ENCODE measurements around the gene NRAP.

NRAP gene

DNA sequence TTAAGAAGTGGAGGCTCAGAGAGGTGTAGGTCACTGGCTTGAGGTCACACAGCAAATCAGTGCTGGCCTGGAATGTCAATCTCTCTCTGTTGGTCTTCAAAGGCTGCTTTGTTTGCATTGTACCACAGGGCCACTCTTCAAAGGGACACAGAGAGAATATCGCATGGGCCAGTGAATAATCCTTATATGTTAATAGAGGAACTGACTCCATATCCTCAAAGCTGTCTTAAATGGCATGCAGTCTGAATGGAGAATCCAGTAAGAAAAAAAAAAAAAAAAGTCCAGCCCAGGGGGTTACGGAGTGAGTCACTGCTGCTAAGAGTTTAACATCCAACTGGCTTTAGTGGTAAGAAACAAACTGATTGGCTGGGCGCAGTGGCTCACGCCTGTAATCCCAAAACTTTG is 54.1 kb downstream of the NRAP start:
- no peaks in the 10 kb centered on the region for H3K4me1 ChIP-seq (ENCODE audit: control insufficient read depth in 1 of 2, insufficient read depth in 1 of 2, low read depth in 1 of 2, low read length in 1 of 2)
- no peaks in the 10 kb centered on the region for H3K36me3 ChIP-seq
- no peaks in the 10 kb centered on the region for H3K9me3 ChIP-seq
- H3K4me3 ChIP-seq (ENCODE audit: low read depth in 1 of 2, low read length in 1 of 2) = no peak overlapping the region
- H3K27ac ChIP-seq = no peak overlapping the region
- peaks cover 19% of the 10 kb centered on the region for H3K27me3 ChIP-seq
- no peak for TF ChIP-seq CTCF (IDR thresholded peaks at IDR 0.05)

DNA sequence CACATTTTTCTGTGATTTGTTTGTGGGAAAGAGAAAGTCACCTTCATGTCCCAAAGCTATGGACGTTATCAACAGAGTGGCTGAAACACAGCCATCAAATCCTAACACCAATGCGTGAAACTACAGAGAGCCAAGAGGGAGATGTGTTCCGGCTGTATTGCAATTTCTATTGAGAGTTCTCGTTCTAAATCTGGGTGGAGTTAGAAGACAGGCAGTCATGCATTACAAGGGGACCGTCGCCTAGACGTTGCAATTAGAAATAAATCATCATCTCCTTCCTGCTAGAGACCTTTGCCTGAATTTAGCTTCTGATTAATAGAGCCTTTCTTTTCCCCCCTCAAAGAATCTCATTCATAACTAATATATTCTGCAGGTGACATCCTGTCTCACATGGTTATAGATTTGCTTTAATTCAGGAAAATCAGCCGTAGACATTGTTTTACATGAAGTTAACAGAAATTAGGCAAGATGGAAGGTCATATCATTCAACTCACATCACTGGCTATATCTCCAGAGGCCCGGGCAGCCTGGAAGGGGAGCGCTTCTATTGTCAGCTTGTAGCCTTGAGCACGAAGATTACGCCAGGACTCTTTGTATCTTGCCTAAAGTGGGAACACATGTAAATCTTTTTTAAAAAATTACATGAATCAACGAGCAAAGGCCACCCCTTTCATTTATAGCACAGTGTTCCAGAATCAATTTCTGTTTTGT is 58.4 kb downstream of the NRAP start:
- H3K9me3 ChIP-seq = no peaks in the 10 kb centered on the region
- H3K4me1 ChIP-seq (ENCODE audit: control insufficient read depth in 1 of 2, insufficient read depth in 1 of 2, low read depth in 1 of 2, low read length in 1 of 2) = no peaks in the 10 kb centered on the region
- no peak overlapping the region for H3K4me3 ChIP-seq (ENCODE audit: low read depth in 1 of 2, low read length in 1 of 2)
- H3K27me3 ChIP-seq = peaks cover 7% of the 10 kb centered on the region
- no peaks in the 10 kb centered on the region for H3K36me3 ChIP-seq
- TF ChIP-seq CTCF (IDR thresholded peaks at IDR 0.05) = no peak
- no peak overlapping the region for H3K27ac ChIP-seq

DNA sequence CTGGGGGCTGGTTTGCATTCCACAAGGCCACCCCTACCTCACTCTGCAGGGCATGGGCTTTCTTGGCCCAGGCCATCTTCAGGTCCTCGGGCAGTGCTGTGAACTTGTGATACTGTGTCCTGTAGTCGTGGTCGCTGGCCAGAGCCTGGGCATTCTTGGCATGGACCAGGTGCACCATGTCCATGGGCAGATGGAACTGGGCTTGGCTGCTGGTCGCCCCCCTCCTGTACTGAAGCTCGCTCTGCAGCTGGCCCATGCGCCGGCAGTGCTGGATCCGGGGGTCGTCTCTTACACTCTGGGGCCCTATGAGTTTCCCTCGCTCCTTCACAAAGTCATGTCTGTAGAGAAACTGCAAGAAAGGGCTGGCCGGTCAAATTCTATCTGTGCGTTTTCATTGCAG is 59.3 kb downstream of the NRAP start:
- H3K27ac ChIP-seq = no peak overlapping the region
- H3K27me3 ChIP-seq = peaks cover 7% of the 10 kb centered on the region
- no peaks in the 10 kb centered on the region for H3K9me3 ChIP-seq
- H3K4me1 ChIP-seq (ENCODE audit: control insufficient read depth in 1 of 2, insufficient read depth in 1 of 2, low read depth in 1 of 2, low read length in 1 of 2) = no peaks in the 10 kb centered on the region
- H3K4me3 ChIP-seq (ENCODE audit: low read depth in 1 of 2, low read length in 1 of 2) = no peak overlapping the region
- no peaks in the 10 kb centered on the region for H3K36me3 ChIP-seq
- TF ChIP-seq CTCF (IDR thresholded peaks at IDR 0.05) = no peak

DNA sequence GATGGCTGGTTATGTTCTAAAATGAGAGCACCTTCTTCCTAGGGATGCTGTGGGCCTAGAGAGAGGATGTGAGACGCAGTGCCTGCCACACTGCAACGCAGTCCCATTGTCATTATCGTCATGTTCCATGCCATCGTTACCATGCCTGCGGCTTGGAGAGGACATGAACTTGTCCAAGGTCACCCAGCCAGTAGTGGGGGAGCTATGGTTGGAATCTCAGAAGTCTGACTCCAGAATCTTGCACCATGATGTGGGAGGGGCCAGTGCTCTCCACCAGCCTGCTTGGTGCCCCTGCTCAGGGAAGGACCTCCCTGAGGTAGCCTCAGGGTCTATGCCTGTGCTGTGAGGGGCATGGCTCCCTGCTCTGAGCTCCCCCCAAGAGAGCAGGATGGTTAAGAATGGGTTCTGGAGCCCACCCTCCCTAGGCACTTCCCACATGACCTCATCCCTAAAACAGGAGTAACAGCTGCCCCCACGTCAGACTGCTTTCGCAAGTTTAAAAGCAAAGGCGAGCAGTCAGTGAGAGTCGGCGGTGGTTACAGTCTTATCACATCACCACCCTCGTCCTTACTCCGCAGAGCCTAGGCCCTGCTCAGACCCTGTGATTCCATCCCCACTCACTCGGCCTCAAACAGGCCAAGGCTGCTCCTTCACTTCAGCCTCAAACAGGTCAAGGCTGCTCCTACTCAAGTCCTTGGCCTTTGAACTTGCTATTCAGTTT is 60.6 kb downstream of the NRAP start:
- TF ChIP-seq CTCF (IDR thresholded peaks at IDR 0.05) = no peak
- H3K4me3 ChIP-seq (ENCODE audit: low read depth in 1 of 2, low read length in 1 of 2) = no peak overlapping the region
- no peaks in the 10 kb centered on the region for H3K36me3 ChIP-seq

GRCh38 chr10:113600569-113600968 is 63.3 kb downstream of the NRAP start:
- H3K4me1 ChIP-seq (ENCODE audit: control insufficient read depth in 1 of 2, insufficient read depth in 1 of 2, low read depth in 1 of 2, low read length in 1 of 2) = no peaks in the 10 kb centered on the region
- no peaks in the 10 kb centered on the region for H3K27me3 ChIP-seq
- no peak overlapping the region for H3K27ac ChIP-seq
- H3K36me3 ChIP-seq = no peaks in the 10 kb centered on the region
- no peak overlapping the region for H3K4me3 ChIP-seq (ENCODE audit: low read depth in 1 of 2, low read length in 1 of 2)
- TF ChIP-seq CTCF (IDR thresholded peaks at IDR 0.05) = no peak
- H3K9me3 ChIP-seq = no peaks in the 10 kb centered on the region

More for the DNA sequence above, 60.6 kb downstream of the NRAP start:
- Histone ChIP-seq H3K27me3 (peaks cover 7% of the 10 kb centered on the region), H3K4me1 (ENCODE audit: control insufficient read depth in 1 of 2, insufficient read depth in 1 of 2, low read depth in 1 of 2, low read length in 1 of 2) (no peaks in the 10 kb centered on the region), H3K27ac (no peak overlapping the region), H3K9me3 (no peaks in the 10 kb centered on the region)

Data from neutrophil (primary cell).